ENCODE measurements around the gene SPTBN1.
A peak's percentile ranks its signal among the peaks of the same experiment; 100 is the strongest.
"Not testable (repeated sequence)": the region's sequence is repeated elsewhere in the genome, so short reads cannot be mapped to it uniquely, and the experiment has no call there.

The SPTBN1 gene

DNA sequence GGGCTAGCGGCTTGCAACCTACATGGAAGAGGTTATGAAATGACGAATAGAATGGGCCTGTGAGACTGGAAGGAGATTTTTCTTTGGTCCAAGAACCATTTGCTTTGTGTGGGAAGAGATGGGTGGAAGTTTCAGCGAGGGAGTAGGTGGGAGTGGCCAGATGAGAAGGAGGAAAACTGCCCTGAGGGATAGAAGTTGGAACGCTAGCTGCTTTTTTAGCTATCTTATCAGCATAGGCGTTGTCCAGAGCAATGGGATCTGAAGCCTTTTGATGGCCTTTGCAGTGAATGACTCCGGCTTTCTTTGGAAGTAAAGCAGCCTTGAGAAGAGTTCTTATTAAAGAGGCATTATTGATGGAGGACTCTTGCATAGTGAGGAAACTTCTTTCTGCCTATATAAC is 52.4 kb downstream of the SPTBN1 start:
- DNase-seq, result no peak

DNA sequence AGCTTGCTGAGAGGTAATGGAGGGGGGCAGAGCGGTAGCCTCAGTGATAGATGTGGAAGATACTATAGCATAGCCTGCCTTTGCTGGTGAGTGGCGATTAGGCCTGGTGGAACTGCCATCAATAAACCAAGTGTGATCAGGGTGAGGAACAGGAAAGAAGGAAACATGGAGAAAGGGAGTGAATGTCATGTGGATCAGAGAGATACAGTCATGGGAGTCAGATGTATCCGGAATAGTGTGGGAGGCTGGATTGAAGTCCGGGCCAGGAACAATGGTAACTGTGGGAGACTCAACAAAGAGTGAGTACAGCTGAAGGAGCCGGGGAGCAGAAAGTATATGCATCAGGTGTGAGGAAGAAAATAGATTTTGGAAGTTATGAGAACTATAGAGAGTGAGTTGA is 52.9 kb downstream of the SPTBN1 start:
- not testable (repeated sequence) for DNase-seq

DNA sequence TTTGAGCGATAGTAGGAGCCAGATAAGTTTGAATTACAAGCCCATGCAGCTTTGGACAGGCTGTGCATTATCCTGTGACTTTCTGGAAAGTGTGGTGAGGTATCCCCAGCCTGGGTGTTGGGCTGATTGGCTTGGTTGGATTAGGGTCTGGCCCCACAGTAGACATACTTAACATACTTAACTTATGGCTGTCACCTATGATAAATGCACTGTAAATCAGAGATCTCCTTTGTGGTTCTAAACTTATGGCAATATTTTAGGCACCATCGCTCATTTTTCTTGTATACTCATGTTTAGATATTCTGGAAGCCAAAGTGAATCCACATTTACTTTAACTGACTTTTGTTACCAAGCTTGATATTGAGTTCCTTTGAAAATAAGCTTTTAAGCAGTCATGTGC is 54.8 kb downstream of the SPTBN1 start:
- peak; percentile 64 for DNase-seq

DNA sequence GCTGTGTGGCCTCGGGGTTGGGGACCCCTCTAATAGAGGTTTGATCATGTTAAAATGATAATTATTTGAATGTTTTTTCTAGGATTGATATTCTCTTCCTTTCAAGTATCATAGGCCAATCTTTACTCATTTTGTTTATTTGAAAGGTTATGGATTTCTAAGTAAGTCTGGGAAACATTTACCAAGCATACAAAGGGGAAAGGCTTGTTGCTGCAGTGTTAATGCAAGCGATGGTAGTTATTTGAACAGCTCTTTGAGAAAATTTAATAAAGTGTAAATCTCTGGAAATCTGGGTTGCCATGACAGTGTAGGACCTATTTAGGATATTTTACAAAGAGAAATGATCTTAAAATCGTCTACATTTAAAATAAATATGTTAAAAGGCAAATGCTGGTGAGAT is 56.1 kb downstream of the SPTBN1 start:
- no peak for DNase-seq

DNA sequence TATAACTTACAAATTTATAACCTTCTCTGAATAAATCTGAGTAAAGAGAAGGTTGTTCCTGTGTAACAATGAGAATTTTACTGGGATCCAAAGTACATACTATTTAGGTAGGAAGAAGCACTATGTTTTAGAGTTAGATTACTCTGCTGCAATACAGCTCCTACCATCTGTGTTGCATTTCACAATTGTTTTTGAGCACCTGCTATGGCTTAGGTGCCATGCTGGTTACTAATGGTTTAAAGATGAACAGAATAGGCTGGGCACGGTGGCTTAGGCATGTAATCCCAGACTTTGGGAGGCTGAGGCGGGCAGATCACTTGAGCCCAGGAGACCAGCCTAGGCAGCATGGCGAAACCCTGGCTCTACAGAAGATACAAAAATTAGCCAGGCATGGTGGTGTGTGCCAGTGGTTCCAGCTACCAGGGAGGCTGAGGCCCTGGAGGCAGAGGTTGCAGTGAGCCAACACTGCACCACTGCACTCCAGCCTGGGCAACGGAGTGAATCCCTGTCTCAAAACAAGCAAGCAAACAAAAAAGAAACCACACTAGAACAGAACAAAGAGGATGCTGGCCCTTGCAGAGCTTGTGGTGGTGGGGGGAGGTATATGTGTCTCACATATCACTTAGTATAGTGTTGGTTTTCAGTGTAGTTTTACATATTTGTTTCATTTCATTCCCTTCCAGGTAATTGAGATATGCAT is 56.7 kb downstream of the SPTBN1 start:
- DNase-seq, result no peak

DNA sequence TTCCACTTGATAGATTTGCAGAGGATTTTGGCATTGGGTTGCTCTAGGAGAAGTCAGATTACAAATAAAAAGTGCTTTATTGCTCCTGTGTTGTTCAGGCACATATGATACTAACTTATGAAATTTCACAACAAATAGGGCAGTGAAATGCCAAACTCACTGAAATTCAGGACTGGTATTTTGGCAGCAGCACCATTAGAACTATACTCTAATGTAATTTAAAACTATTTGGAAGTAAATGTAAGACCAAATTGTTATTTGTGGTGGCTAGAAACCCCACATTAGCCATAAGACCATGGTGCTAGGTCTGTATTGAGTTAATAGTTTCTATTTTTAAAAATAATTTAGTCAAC is 57.2 kb downstream of the SPTBN1 start:
- DNase-seq, result no peak

DNA sequence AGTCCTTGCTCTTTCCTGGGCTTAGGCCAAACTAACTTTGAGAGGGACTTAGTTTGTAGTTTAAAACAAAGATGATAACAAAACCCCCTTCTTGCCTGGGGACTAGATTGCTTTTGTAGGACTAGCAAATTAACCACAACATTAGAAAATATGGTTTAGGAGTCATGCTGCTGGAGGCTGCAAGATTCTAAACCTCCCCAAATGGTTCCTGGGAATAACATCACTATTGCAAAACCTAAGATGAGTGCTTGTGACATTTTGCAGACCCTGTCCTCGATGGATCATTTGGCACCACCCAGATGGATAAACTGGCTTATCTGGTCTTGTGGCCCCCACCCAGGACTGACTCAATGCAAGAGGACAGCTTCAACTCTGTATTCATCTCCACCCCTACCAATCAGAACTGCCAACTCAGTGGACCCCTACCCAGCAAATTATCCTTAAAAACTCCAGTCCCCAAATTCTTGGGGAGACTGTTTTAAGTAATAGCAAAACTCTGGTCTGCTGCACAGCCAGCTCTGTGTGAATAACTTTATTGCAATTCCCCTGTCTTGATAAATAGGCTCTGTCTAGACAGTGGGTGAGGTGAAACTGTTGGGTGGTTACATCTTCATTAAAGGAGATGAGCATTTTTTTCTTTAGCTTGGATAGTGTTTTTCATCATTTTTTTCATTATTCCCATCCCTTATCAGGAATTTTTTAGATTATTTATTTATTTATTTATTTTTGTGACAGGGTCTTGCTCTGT is 58.9 kb downstream of the SPTBN1 start:
- no peak for DNase-seq

DNA sequence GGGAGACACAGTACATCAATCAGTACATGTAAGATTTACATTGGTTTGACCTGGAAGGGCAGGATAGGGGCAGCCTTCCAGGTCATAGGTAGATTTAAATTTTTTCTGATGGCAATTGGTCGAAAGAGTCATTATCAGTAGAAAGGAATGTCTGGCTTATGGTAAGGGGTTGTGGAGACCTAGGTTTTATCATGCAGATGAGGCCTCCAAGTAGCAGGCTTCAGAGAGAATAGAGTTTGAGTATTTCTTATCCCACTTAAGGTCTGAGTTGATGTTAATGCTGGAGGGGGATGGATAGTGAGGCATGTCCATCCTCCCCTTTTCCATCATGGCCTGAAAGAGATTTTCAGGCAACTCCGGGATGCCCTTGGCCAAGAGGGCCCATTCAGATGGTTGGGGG is 60.7 kb downstream of the SPTBN1 start:
- DNase-seq, result no peak

DNA sequence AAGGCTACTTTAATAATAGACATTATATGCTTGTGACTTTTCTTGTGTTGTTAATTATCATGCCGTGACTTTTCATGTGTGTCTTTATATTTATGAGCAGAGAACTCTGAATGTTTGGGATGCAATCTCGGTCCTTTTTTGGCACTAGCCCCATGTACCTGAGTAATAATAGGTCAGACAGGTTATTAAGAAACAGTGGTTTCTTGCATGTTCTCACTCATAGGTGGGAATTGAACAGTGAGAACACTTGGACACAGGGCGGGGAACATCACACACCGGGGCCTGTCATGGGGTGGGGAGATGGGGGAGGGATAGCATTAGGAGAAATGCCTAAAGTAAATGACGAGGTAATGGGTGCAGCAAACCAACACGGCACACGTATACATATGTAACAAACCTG is 61.9 kb downstream of the SPTBN1 start:
- not testable (repeated sequence) for DNase-seq

DNA sequence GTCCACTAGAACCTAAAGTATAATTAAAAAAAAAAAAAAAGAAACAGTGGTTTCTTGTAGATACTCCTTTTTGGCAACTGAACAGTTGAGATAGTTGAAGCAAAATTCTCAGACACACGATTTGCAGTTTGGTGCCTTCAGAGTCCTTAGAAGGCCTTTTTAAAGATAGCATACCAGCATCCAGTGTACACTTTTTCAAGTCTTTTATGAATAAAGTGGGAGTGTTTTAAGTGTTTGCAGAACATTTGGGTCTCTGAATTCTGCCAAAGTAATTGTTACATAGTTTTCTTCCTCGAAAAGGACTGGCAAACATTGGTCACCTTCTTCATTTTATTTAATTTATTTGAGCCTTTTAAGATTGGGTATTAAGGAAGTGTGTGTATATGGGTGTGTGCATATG is 62.3 kb downstream of the SPTBN1 start:
- no peak for DNase-seq

DNA sequence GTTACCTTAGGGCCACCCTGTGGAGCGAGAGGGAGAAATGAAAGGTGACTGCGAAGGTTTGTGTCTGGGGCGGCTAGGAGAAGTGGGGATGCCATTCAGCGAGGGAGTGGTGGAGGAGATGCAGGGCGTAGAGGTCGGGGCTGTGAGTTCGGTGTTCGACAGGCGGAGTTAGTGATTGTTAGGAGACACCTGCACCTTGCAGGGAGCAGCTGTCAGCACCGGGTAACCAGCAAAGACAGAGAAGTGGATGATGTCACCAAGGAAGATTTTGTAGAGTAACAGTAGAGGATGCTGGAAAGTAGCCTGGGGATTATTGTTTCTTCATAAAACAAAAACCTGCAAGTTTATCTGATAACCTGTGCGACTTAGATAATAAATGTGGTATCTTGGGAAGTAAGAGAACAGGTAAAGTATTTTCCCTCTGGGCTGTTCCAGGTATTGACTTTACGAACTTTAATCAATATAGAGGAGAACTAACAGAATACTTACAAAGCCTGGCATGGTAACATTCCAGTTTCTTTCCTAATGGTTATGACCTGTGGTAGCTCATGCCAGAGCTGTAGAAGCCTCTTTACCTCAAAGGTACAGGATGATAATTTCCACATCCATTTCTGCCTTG is 63.8 kb downstream of the SPTBN1 start:
- DNase-seq, result no peak

DNA sequence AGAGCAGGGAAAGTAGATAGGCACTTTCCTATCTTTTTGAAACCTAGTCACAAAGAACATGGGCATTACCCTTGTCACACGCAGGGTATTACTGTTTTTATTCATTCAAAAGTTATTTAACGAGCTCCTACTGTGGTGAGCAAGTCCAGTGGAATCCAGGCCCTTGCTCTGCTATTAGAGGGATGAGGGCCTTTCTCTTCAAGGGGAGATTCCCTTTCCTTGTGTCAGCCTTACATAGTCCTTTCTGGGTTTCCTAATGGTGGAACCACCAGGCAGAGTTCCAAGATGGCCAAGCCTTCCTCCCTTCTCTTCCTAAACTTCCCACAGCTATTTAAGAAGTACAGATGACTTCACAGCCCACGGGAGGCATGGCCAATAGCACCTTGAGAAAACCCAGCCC is 64.6 kb downstream of the SPTBN1 start:
- DNase-seq, result peak; percentile 97

DNA sequence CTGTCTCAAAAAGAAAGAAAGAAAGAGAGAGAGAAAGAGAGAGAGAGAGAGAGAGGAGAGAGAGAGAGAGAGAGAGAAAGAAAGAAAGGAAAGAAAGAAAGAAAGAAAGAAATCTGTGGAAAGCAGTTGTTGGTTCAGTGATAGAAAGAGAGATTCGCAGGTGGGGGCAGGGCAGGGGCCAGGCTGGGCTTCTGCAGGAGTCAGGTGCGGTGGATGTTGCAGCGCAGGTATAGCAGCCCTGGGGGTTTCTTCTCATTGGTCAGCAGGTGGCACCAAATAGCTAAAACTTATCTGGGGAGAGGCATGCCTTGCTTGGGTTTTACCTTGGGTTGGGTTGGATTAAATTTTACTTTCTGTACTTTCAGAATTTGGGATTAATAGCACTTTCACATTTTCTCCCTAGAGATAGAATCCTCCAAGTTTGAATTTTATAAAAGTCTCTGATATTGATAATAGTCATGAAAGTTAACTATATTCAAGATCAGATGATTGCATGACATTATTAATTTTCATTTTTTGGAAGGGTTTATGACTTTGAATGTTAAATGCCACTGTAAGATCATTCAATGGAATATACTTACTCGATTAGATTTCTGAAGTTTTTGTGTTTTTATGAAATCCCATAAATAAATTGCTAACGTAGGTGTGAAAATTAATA is 66.6 kb downstream of the SPTBN1 start:
- DNase-seq, result peak; percentile 66

DNA sequence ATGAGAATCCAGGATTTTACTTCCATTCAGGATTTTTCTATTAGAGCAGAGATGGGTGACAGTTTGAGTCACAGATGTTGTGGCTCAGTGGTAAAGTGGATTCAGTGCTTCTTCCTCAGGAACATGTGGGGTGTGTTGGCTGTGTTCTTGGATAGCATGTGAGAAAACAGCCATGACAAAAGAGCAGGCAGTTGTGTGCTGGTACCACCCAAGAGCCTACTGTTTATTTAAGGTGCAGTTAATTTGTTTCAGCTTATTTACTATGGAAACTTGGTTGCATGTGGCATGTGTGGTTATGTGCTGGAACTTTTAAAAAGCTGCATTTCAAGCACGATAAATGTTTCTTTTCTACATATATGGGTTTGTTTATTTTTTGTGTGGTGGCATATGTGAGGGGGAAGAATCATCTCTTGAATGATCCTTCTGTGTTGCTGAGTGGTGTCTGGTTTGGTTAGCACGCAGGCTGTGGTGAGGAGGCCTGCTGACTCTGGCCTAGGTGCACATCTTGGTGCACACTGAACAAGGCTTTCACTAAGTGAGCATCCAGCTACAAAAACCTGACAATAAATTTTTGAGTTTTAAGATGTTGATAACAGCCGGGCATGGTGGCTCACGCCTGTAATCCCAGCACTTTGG is 67.3 kb downstream of the SPTBN1 start:
- no peak for DNase-seq

DNA sequence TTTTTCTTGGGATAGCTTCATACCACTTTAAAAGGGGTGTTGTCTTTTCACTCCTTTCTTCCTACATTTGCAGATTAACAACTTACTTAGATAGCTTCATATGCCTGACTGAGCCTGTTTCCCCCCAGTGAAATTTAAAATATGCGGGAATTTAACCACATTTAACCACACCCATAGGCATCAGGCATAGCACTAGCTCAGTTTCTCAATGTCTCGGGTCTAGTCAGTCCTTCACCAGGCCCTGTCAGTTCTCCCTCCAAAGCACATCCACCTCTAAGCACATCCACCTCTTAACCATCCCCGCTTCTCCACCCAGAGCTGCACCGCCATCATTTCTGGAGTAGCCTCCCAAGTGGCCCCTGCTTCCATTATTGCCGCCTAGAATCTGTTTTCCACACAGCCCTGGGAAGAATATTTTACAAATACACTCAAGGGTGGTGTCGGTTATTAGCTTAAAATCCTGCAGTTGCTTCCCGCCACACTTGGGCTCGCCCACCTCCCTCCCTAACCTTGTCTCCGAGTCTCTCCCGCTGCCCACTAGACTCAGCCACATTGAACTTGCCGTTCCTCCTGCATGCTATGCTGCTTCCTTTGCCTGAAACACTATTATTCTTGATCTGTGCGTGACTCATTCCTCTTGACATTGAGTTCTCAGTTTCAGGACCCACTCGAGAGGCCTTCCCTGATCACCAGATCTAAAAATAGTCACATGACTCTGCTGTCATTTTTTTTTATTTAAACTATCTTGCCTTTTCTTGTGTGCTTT is 68.3 kb downstream of the SPTBN1 start:
- peak; percentile 82 for DNase-seq

DNA sequence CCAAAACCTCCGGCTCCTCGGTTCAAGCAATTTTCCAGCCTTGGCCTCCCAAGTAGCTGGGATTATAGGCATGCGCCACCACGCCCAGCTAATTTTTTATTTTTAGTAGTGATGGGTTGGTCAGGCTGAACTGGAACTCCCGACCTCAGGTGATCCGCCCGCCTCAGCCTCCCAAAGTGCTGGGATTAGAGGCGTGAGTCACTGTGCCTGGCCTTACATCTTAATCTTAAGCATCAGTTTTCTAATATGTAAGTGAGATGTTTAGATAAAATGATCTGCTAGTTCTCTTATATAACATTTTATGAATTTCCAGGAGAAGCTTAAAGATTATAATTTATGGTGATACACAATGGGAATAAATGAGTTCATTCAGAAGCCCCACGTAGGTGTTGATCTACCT is 69.2 kb downstream of the SPTBN1 start:
- DNase-seq, result no peak

DNA sequence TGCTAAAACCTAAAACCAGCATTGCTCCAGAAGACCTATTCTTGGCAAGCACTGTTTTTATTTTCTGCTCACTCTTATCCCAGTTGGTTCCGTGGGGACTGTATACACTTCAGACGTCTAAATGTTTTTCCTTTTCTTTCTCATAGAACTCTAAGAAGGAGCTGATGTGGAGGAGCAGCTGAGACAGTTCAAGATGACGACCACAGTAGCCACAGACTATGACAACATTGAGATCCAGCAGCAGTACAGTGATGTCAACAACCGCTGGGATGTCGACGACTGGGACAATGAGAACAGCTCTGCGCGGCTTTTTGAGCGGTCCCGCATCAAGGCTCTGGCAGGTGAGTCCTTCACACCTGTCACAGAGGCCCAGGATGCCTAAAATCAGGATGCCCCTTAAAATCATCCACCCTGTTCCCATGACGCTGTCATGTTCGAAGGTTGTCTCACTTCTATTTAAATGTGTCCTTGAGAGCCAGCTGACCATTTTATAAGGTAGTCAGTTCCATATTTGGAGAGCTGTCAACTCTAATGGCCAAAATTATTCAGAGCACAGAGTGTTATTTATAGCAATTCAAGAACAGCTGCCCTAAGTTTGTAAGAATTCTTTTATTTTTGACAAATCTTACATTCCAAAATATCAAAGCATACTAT is 70.2 kb downstream of the SPTBN1 start:
- DNase-seq, result no peak

DNA sequence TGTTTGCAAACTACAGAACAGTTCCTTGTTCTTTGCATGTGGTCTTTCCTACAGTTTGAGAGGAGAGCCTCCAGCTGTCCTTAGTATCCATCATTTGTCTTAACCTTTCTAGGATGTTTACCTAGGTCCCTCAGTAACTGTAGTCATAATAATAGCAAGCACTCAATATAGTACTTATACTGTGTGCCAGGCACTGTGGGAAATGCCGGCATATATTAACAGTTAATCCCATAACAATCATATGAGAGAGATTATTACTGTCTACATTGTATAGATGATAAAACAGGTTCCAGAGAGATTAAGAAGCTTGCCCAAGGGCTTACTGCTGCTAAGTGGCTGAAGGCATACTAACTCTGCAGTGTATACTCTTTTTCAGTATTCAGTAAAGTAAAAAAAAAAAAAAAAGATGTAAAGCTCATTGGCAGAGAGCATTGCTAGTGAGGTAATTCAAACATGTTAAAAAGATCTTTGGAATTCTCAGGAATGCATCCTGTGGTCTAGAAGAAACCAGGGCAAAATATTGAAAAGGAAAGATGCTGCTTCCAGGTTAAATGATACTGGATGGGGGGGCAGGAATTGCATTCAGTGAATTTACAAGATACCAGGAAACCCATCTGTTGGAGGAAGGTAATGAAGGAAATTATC is 72.3 kb downstream of the SPTBN1 start:
- peak; percentile 79 for DNase-seq

DNA sequence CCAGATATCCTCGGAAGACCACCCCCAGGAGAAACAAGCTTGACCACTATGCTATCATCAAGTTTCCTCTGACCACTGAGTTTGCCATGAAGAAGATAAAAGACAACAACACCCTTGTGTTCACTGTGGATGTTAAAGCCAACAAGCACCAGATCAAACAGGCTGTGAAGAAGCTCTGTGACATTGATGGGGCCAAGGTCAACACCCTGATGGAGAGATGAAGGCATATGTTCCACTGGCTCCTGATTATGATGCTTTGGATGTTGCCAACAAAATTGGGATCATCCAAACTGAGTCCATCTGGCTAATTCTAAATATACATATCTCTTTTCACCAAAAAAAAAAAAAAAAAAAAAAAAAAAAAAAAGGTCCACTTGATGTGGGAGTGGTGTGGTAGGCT is 73.4 kb downstream of the SPTBN1 start:
- DNase-seq, result not testable (repeated sequence)

DNA sequence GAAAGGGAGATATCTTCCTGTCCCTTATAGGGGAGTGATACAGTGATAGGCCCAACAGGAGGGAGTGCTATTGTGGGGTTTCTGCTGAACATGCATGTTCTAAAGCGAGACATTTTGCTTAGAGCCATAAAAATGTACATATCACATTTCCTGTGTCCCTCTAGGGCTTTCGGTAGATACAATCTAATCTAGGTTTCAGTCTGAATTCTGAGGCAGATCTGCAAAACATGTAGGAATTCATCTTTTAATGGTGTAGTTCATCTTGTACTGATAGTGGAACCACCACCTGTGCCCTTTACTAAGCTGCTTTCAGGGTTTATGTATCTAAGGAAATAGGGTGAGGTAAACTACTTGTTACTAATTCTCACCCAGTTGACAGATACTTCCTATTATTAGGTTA is 73.8 kb downstream of the SPTBN1 start:
- DNase-seq, result no peak

DNA sequence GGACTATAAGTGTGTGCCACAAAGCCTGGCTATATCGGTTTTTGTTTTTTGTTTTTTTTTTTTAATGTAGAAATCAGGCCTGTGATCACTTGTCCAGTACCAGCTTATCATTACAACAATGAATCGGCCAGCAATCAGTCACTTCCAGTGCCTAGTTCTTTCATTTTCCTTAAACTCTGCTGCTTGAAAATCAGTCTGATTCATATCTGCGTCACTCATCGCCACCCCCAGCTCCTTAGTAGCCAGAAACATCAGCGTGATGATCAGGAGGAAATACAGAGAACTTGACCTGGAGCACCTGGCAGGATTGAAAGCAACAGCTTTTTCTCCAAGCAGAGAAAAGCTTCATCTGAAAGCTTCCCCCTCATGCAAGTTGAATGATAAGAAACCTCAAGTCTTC is 75.4 kb downstream of the SPTBN1 start:
- no peak for DNase-seq
